HG03439 (cell line): ENCODE data around the gene STIM2.

Experiments
- ATAC-seq: cut with Tn5 transposase; IDR thresholded peaks from one replicate; pipeline ENCODE4 v1.9.1; 2021; ENCODE audit warnings: mild to moderate bottlenecking, moderate library complexity; ENCODE audit not compliant: unreplicated experiment

The STIM2 gene

GRCh38 chr4:26996745-26997144 lies 136.1 kb downstream of the STIM2 start:
- ATAC-seq, result no peak

- no peak for ATAC-seq
These were observed 139.0 kb downstream of the STIM2 start for GRCh38 chr4:26999689-27000088.

GRCh38 chr4:27000122-27000521 lies 139.5 kb downstream of the STIM2 start:
- no peak for ATAC-seq

GRCh38 chr4:27000820-27001219 lies 140.2 kb downstream of the STIM2 start:
- ATAC-seq, result no peak

- no peak for ATAC-seq
These were observed 140.9 kb downstream of the STIM2 start for GRCh38 chr4:27001398-27002164.

- no peak for ATAC-seq
These were observed 143.0 kb downstream of the STIM2 start for GRCh38 chr4:27003642-27004113.

- no peak for ATAC-seq
These were observed 144.9 kb downstream of the STIM2 start for GRCh38 chr4:27005501-27005900.

- no peak for ATAC-seq
These were observed 145.4 kb downstream of the STIM2 start for GRCh38 chr4:27005905-27006590.

GRCh38 chr4:27006646-27007045 lies 146.0 kb downstream of the STIM2 start:
- ATAC-seq, result no peak

GRCh38 chr4:27007507-27007906 lies 146.9 kb downstream of the STIM2 start:
- ATAC-seq, result no peak

GRCh38 chr4:27008679-27009078 lies 148.0 kb downstream of the STIM2 start:
- no peak for ATAC-seq

GRCh38 chr4:27009539-27009938 lies 148.9 kb downstream of the STIM2 start:
- ATAC-seq, result no peak

GRCh38 chr4:27010334-27010940 lies 149.8 kb downstream of the STIM2 start:
- peak; percentile 85 for ATAC-seq

- ATAC-seq, result no peak
These were observed 150.8 kb downstream of the STIM2 start for GRCh38 chr4:27011401-27011800.

- no peak for ATAC-seq
These were observed 152.4 kb downstream of the STIM2 start for GRCh38 chr4:27013012-27013411.

- ATAC-seq, result no peak
These were observed 155.9 kb downstream of the STIM2 start for GRCh38 chr4:27016551-27016950.

- ATAC-seq, result no peak
These were observed 157.0 kb downstream of the STIM2 start for GRCh38 chr4:27017623-27018022.

GRCh38 chr4:27018076-27018475 lies 157.4 kb downstream of the STIM2 start:
- no peak for ATAC-seq

- ATAC-seq, result no peak
These were observed 158.3 kb downstream of the STIM2 start for GRCh38 chr4:27018910-27019309.

GRCh38 chr4:27019766-27020165 lies 159.1 kb downstream of the STIM2 start:
- no peak for ATAC-seq

GRCh38 chr4:27020203-27020602 lies 159.6 kb downstream of the STIM2 start:
- ATAC-seq, result no peak

- ATAC-seq, result no peak
These were observed 160.0 kb downstream of the STIM2 start for GRCh38 chr4:27020603-27021002.
